Measurements from ENCODE around the gene HOGA1. TPM values are rescaled to one million over a fixed set of nuclear protein-coding genes. Genes with fewer than 3 reads are reported as not detected.
"Not testable (repeated sequence)": the region's sequence is repeated elsewhere in the genome, so short reads cannot be mapped to it uniquely, and the experiment has no call there.

HOGA1 gene
- total and polyA plus RNA-seq, 2 donors = 0.18 to 0.19 TPM

GRCh38 chr10:97648562-97649404 lies 64.6 kb downstream of the HOGA1 start:
- peak in 1 of 9 donors; percentile 28 for DNase-seq (ENCODE audit: low read depth in 6 of 9, low spot score in 9 of 9)
- Histone ChIP-seq H3K27ac (ENCODE audit: low read depth in 1 of 2, low read length in 1 of 2) (peak overlapping the region in 1 of 2 donors; percentile 46), H3K36me3 (ENCODE audit: control insufficient read depth in 2 of 2, insufficient read depth in 2 of 2, low read length in 1 of 2) (peaks cover 31 to 34% of the 10 kb centered on the region in 2 donors), H3K27me3 (ENCODE audit: control insufficient read depth in 2 of 2, insufficient read depth in 1 of 2, low read length in 1 of 2) (no peaks in the 10 kb centered on the region), H3K4me3 (ENCODE audit: low read length in 2 of 2) (no peak overlapping the region), H3K9me3 (ENCODE audit: control insufficient read depth in 2 of 2, insufficient read depth in 1 of 2, low read length in 1 of 2) (no peaks in the 10 kb centered on the region), H3K4me1 (ENCODE audit: control insufficient read depth in 2 of 2, insufficient read depth in 2 of 2, low read length in 2 of 2) (no peaks in the 10 kb centered on the region)
- WGBS = 97% methylated on average over 5 of the region's 5 CpGs

GRCh38 chr10:97649405-97649750 lies 65.2 kb downstream of the HOGA1 start:
- H3K4me1 ChIP-seq (ENCODE audit: control insufficient read depth in 2 of 2, insufficient read depth in 2 of 2, low read length in 2 of 2); H3K27me3 ChIP-seq (ENCODE audit: control insufficient read depth in 2 of 2, insufficient read depth in 1 of 2, low read length in 1 of 2); H3K9me3 ChIP-seq (ENCODE audit: control insufficient read depth in 2 of 2, insufficient read depth in 1 of 2, low read length in 1 of 2); H3K4me3 ChIP-seq (ENCODE audit: low read length in 2 of 2); H3K27ac ChIP-seq (ENCODE audit: low read depth in 1 of 2, low read length in 1 of 2); DNase-seq (ENCODE audit: low read depth in 6 of 9, low spot score in 9 of 9): not testable (repeated sequence)
- H3K36me3 ChIP-seq (ENCODE audit: control insufficient read depth in 2 of 2, insufficient read depth in 2 of 2, low read length in 1 of 2) = peaks cover 28 to 34% of the 10 kb centered on the region in 2 donors
- WGBS = 98% methylated on average over 4 of the region's 4 CpGs

- Histone ChIP-seq H3K9me3 (ENCODE audit: control insufficient read depth in 2 of 2, insufficient read depth in 1 of 2, low read length in 1 of 2) (no peaks in the 10 kb centered on the region), H3K27ac (ENCODE audit: low read depth in 1 of 2, low read length in 1 of 2) (no peak overlapping the region), H3K4me3 (ENCODE audit: low read length in 2 of 2) (no peak overlapping the region), H3K4me1 (ENCODE audit: control insufficient read depth in 2 of 2, insufficient read depth in 2 of 2, low read length in 2 of 2) (no peaks in the 10 kb centered on the region), H3K27me3 (ENCODE audit: control insufficient read depth in 2 of 2, insufficient read depth in 1 of 2, low read length in 1 of 2) (no peaks in the 10 kb centered on the region), H3K36me3 (ENCODE audit: control insufficient read depth in 2 of 2, insufficient read depth in 2 of 2, low read length in 1 of 2) (peaks cover 28 to 30% of the 10 kb centered on the region in 2 donors)
- DNase-seq (ENCODE audit: low read depth in 6 of 9, low spot score in 9 of 9) = no peak
- 95% methylated on average over 3 of the region's 3 CpGs for WGBS
Observed at GRCh38 chr10:97650726-97651125, 66.5 kb downstream of the HOGA1 start.

GRCh38 chr10:97651773-97652172 lies 67.6 kb downstream of the HOGA1 start:
- Histone ChIP-seq H3K4me1 (ENCODE audit: control insufficient read depth in 2 of 2, insufficient read depth in 2 of 2, low read length in 2 of 2) (no peaks in the 10 kb centered on the region), H3K27ac (ENCODE audit: low read depth in 1 of 2, low read length in 1 of 2) (no peak overlapping the region), H3K36me3 (ENCODE audit: control insufficient read depth in 2 of 2, insufficient read depth in 2 of 2, low read length in 1 of 2) (peaks cover 34 to 37% of the 10 kb centered on the region in 2 donors), H3K27me3 (ENCODE audit: control insufficient read depth in 2 of 2, insufficient read depth in 1 of 2, low read length in 1 of 2) (no peaks in the 10 kb centered on the region), H3K4me3 (ENCODE audit: low read length in 2 of 2) (no peak overlapping the region), H3K9me3 (ENCODE audit: control insufficient read depth in 2 of 2, insufficient read depth in 1 of 2, low read length in 1 of 2) (no peaks in the 10 kb centered on the region)
- WGBS = 96% methylated on average over 3 of the region's 3 CpGs
- DNase-seq (ENCODE audit: low read depth in 6 of 9, low spot score in 9 of 9) = no peak

- Histone ChIP-seq H3K27me3 (ENCODE audit: control insufficient read depth in 2 of 2, insufficient read depth in 1 of 2, low read length in 1 of 2) (no peaks in the 10 kb centered on the region), H3K27ac (ENCODE audit: low read depth in 1 of 2, low read length in 1 of 2) (no peak overlapping the region), H3K4me1 (ENCODE audit: control insufficient read depth in 2 of 2, insufficient read depth in 2 of 2, low read length in 2 of 2) (no peaks in the 10 kb centered on the region), H3K9me3 (ENCODE audit: control insufficient read depth in 2 of 2, insufficient read depth in 1 of 2, low read length in 1 of 2) (no peaks in the 10 kb centered on the region), H3K4me3 (ENCODE audit: low read length in 2 of 2) (no peak overlapping the region), H3K36me3 (ENCODE audit: control insufficient read depth in 2 of 2, insufficient read depth in 2 of 2, low read length in 1 of 2) (peaks cover 24 to 32% of the 10 kb centered on the region in 2 donors)
- 99% methylated on average over 5 of the region's 5 CpGs for WGBS
- no peak for DNase-seq (ENCODE audit: low read depth in 6 of 9, low spot score in 9 of 9)
Observed at GRCh38 chr10:97656777-97657176, 72.6 kb downstream of the HOGA1 start.

- peaks cover 22 to 23% of the 10 kb centered on the region in 2 donors for H3K36me3 ChIP-seq (ENCODE audit: control insufficient read depth in 2 of 2, insufficient read depth in 2 of 2, low read length in 1 of 2)
- no peak for DNase-seq (ENCODE audit: low read depth in 6 of 9, low spot score in 9 of 9)
Observed at GRCh38 chr10:97659589-97659988, 75.4 kb downstream of the HOGA1 start.

More at GRCh38 chr10:97659589-97659988, 75.4 kb downstream of the HOGA1 start:
- Histone ChIP-seq H3K9me3 (ENCODE audit: control insufficient read depth in 2 of 2, insufficient read depth in 1 of 2, low read length in 1 of 2) (no peaks in the 10 kb centered on the region), H3K27ac (ENCODE audit: low read depth in 1 of 2, low read length in 1 of 2) (no peak overlapping the region), H3K4me1 (ENCODE audit: control insufficient read depth in 2 of 2, insufficient read depth in 2 of 2, low read length in 2 of 2) (no peaks in the 10 kb centered on the region), H3K4me3 (ENCODE audit: low read length in 2 of 2) (no peak overlapping the region), H3K27me3 (ENCODE audit: control insufficient read depth in 2 of 2, insufficient read depth in 1 of 2, low read length in 1 of 2) (no peaks in the 10 kb centered on the region)
- 100% methylated on average over 1 of the region's 1 CpG for WGBS

Other genes with a start within 250 kb of the HOGA1 start
- 17.5 TPM for gene FRAT2, start 249.7 kb upstream of the HOGA1 start, total RNA-seq
- gene FRAT2, start 249.7 kb upstream of the HOGA1 start, polyA plus RNA-seq = 13.1 TPM
- 8.5 TPM for gene RRP12, start 183.0 kb upstream of the HOGA1 start, total RNA-seq
- gene RRP12, start 183.0 kb upstream of the HOGA1 start, polyA plus RNA-seq = 18.9 TPM
- 272 TPM for gene PGAM1, start 158.2 kb upstream of the HOGA1 start, total RNA-seq
- 104 TPM for gene PGAM1, start 158.2 kb upstream of the HOGA1 start, polyA plus RNA-seq
- gene EXOSC1, start 138.4 kb upstream of the HOGA1 start, total RNA-seq = 60.1 TPM
- gene EXOSC1, start 138.4 kb upstream of the HOGA1 start, polyA plus RNA-seq = 53.0 TPM
- 20.8 TPM for gene ZDHHC16, start 138.2 kb upstream of the HOGA1 start, total RNA-seq
- gene ZDHHC16, start 138.2 kb upstream of the HOGA1 start, polyA plus RNA-seq = 24.4 TPM
- 58.4 TPM for gene MMS19, start 86.0 kb upstream of the HOGA1 start, total RNA-seq
- 107 TPM for gene MMS19, start 86.0 kb upstream of the HOGA1 start, polyA plus RNA-seq
- gene UBTD1, start 85.5 kb upstream of the HOGA1 start, total RNA-seq = 2.5 TPM
- 7.8 TPM for gene UBTD1, start 85.5 kb upstream of the HOGA1 start, polyA plus RNA-seq
- 0.05 TPM for gene ANKRD2, start 11.6 kb upstream of the HOGA1 start, total RNA-seq
- 0.68 TPM for gene ANKRD2, start 11.6 kb upstream of the HOGA1 start, polyA plus RNA-seq
- gene C10orf62, start 5.3 kb downstream of the HOGA1 start, total RNA-seq = not detected
- not detected for gene C10orf62, start 5.3 kb downstream of the HOGA1 start, polyA plus RNA-seq
- 2.0 TPM for gene MORN4, start 49.1 kb downstream of the HOGA1 start, total RNA-seq
- 4.7 TPM for gene MORN4, start 49.1 kb downstream of the HOGA1 start, polyA plus RNA-seq
- gene PI4K2A, start 56.3 kb downstream of the HOGA1 start, total RNA-seq = 8.9 TPM
- gene PI4K2A, start 56.3 kb downstream of the HOGA1 start, polyA plus RNA-seq = 13.5 TPM
- 1.4 TPM for gene AVPI1, start 102.9 kb downstream of the HOGA1 start, total RNA-seq
- 11.5 TPM for gene AVPI1, start 102.9 kb downstream of the HOGA1 start, polyA plus RNA-seq
- 3.7 TPM for gene MARVELD1, start 129.3 kb downstream of the HOGA1 start, total RNA-seq
- 14.2 TPM for gene MARVELD1, start 129.3 kb downstream of the HOGA1 start, polyA plus RNA-seq
- 13.8 TPM for gene ZFYVE27, start 152.7 kb downstream of the HOGA1 start, total RNA-seq
- gene ZFYVE27, start 152.7 kb downstream of the HOGA1 start, polyA plus RNA-seq = 23.7 TPM
- 2.4 TPM for gene SFRP5, start 187.6 kb downstream of the HOGA1 start, total RNA-seq
- 0.41 TPM for gene SFRP5, start 187.6 kb downstream of the HOGA1 start, polyA plus RNA-seq